ENCODE results near the gene PDE1C.

Gene PDE1C

GRCh38 chr7:32044739-32045138 lies 25.5 kb downstream of the PDE1C start:
- H3K4me3 ChIP-seq (ENCODE audit: extremely low read depth, insufficient read depth, low read length, poor library complexity, severe bottlenecking) = no peak overlapping the region
- H3K36me3 ChIP-seq (ENCODE audit: control insufficient read depth, insufficient read depth, low read length) = no peaks in the 10 kb centered on the region
- 82 to 100% methylated on average over 1 to 2 of the region's 3 CpGs for WGBS, 2 experiments (ENCODE audit: insufficient coverage in 2 of 2)
- H3K9me3 ChIP-seq (ENCODE audit: control insufficient read depth, low read length) = no peaks in the 10 kb centered on the region
- no peaks in the 10 kb centered on the region for H3K4me1 ChIP-seq (ENCODE audit: control insufficient read depth, insufficient read depth, low read length, poor library complexity, severe bottlenecking)
- no peak overlapping the region for H3K27ac ChIP-seq (ENCODE audit: low read depth, low read length, severe bottlenecking)

- no peaks in the 10 kb centered on the region for H3K4me1 ChIP-seq (ENCODE audit: control insufficient read depth, insufficient read depth, low read length, poor library complexity, severe bottlenecking)
- no peaks in the 10 kb centered on the region for H3K36me3 ChIP-seq (ENCODE audit: control insufficient read depth, insufficient read depth, low read length)
- H3K9me3 ChIP-seq (ENCODE audit: control insufficient read depth, low read length) = no peaks in the 10 kb centered on the region
- H3K4me3 ChIP-seq (ENCODE audit: extremely low read depth, insufficient read depth, low read length, poor library complexity, severe bottlenecking) = no peak overlapping the region
- WGBS, 2 experiments (ENCODE audit: insufficient coverage in 2 of 2) = 100% methylated on average over 3 of the region's 3 CpGs; no CpG with 5 or more reads in 1 of the 2 experiments
- no peak overlapping the region for H3K27ac ChIP-seq (ENCODE audit: low read depth, low read length, severe bottlenecking)
These were observed 26.5 kb downstream of the PDE1C start for GRCh38 chr7:32043688-32044087.

DNA sequence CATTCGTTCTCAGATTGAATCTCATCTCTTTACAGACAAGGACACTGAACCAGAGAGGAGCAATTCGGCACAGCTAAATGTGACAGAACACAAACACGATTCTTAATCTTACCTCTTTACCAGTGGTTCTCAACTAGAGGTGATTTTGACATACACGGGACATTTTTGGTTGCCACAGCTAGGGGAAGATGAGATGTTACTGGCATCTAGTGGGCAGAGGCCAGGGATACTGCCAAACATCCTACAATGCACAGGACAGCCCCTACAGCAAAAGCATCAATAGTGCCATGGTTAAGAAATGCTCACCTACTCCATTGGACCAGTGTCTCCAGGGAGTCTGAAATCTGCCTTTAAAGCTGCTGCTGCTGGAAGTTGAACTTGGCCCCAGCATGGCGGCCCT lies 27.3 kb downstream of the PDE1C start:
- no peaks in the 10 kb centered on the region for H3K36me3 ChIP-seq (ENCODE audit: control insufficient read depth, insufficient read depth, low read length)
- WGBS, 2 experiments (ENCODE audit: insufficient coverage in 2 of 2) = 83 to 97% methylated on average over 2 to 3 of the region's 5 CpGs
- no peaks in the 10 kb centered on the region for H3K4me1 ChIP-seq (ENCODE audit: control insufficient read depth, insufficient read depth, low read length, poor library complexity, severe bottlenecking)
- H3K27ac ChIP-seq (ENCODE audit: low read depth, low read length, severe bottlenecking) = no peak overlapping the region
- H3K9me3 ChIP-seq (ENCODE audit: control insufficient read depth, low read length) = no peaks in the 10 kb centered on the region
- H3K4me3 ChIP-seq (ENCODE audit: extremely low read depth, insufficient read depth, low read length, poor library complexity, severe bottlenecking) = no peak overlapping the region

DNA sequence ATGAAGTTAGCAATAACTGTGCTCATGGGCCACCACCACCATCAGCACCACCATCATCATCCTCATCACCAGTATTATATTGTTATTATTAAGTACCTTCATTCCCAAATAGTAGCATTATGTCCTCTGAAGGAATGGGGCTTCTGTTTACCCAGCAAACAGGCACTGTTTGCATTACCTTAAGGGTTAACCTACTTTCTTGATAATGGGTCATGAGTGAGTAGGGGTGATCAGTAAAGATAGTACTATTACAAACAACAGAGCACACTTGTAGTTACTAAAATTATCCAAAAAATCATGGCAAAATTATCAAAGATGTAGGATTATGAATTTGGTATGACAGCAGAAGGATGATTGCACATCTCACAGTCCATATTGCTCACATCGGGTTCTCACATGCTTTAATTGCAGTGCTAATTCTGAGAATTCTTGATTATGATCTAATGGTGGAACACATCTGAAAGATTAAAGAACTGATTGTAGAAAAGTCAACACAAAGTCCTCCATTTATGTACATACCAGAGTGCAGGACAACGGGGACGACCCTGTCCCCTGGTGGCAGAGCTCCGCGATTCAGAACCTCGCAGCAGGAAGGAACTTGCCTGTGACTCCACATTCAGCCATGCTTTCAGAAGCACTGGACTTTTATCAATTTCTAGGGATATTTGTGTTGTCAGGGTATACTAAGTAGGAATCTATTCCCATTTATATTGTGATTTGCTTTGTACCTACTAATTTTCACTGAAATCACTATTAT lies 31.0 kb downstream of the PDE1C start:
- Histone ChIP-seq H3K27ac (ENCODE audit: low read depth, low read length, severe bottlenecking) (no peak overlapping the region), H3K9me3 (ENCODE audit: control insufficient read depth, low read length) (peaks cover 9% of the 10 kb centered on the region), H3K4me3 (ENCODE audit: extremely low read depth, insufficient read depth, low read length, poor library complexity, severe bottlenecking) (no peak overlapping the region), H3K4me1 (ENCODE audit: control insufficient read depth, insufficient read depth, low read length, poor library complexity, severe bottlenecking) (no peaks in the 10 kb centered on the region), H3K36me3 (ENCODE audit: control insufficient read depth, insufficient read depth, low read length) (no peaks in the 10 kb centered on the region)
- 66 to 67% methylated on average over 3 to 5 of the region's 6 CpGs for WGBS, 2 experiments (ENCODE audit: insufficient coverage in 2 of 2)

GRCh38 chr7:32037650-32038198 lies 32.5 kb downstream of the PDE1C start:
- Histone ChIP-seq H3K4me3 (ENCODE audit: extremely low read depth, insufficient read depth, low read length, poor library complexity, severe bottlenecking) (no peak overlapping the region), H3K36me3 (ENCODE audit: control insufficient read depth, insufficient read depth, low read length) (no peaks in the 10 kb centered on the region), H3K9me3 (ENCODE audit: control insufficient read depth, low read length) (peaks cover 9% of the 10 kb centered on the region), H3K27ac (ENCODE audit: low read depth, low read length, severe bottlenecking) (no peak overlapping the region), H3K4me1 (ENCODE audit: control insufficient read depth, insufficient read depth, low read length, poor library complexity, severe bottlenecking) (no peaks in the 10 kb centered on the region)

GRCh38 chr7:32036557-32036956 lies 33.6 kb downstream of the PDE1C start:
- H3K9me3 ChIP-seq (ENCODE audit: control insufficient read depth, low read length) = peaks cover 9% of the 10 kb centered on the region
- no peak overlapping the region for H3K4me3 ChIP-seq (ENCODE audit: extremely low read depth, insufficient read depth, low read length, poor library complexity, severe bottlenecking)
- H3K27ac ChIP-seq (ENCODE audit: low read depth, low read length, severe bottlenecking) = no peak overlapping the region
- whole genome bisulfite sequencing, 2 experiments (ENCODE audit: insufficient coverage in 2 of 2) = 71% methylated on average over 1 of the region's 2 CpGs; no CpG with 5 or more reads in 1 of the 2 experiments
- no peaks in the 10 kb centered on the region for H3K36me3 ChIP-seq (ENCODE audit: control insufficient read depth, insufficient read depth, low read length)
- H3K4me1 ChIP-seq (ENCODE audit: control insufficient read depth, insufficient read depth, low read length, poor library complexity, severe bottlenecking) = no peaks in the 10 kb centered on the region

DNA sequence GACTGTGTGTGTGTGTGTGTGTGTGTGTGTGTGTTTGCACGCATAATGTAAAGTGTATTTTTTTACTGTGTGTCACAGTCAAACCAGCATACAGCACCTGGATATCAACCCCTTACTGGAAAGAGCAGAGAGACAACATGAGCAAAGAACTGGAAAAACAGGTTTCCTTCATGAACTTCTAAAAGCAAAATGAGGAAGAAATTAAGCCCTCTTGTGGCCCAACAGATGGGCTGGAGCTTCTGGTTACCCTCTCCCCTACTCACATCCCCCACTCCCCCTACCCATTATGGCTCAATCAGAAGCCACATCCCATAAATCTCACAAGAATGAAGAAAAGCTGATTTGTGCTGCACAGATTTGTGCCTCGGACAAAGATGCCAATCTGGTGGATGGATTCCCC lies 36.2 kb downstream of the PDE1C start:
- Histone ChIP-seq H3K4me3 (ENCODE audit: extremely low read depth, insufficient read depth, low read length, poor library complexity, severe bottlenecking) (no peak overlapping the region), H3K27ac (ENCODE audit: low read depth, low read length, severe bottlenecking) (no peak overlapping the region), H3K36me3 (ENCODE audit: control insufficient read depth, insufficient read depth, low read length) (no peaks in the 10 kb centered on the region), H3K4me1 (ENCODE audit: control insufficient read depth, insufficient read depth, low read length, poor library complexity, severe bottlenecking) (no peaks in the 10 kb centered on the region), H3K9me3 (ENCODE audit: control insufficient read depth, low read length) (peaks cover 9% of the 10 kb centered on the region)
- WGBS, 2 experiments (ENCODE audit: insufficient coverage in 2 of 2) = 80 to 82% methylated on average over 1 of the region's 2 CpGs

DNA sequence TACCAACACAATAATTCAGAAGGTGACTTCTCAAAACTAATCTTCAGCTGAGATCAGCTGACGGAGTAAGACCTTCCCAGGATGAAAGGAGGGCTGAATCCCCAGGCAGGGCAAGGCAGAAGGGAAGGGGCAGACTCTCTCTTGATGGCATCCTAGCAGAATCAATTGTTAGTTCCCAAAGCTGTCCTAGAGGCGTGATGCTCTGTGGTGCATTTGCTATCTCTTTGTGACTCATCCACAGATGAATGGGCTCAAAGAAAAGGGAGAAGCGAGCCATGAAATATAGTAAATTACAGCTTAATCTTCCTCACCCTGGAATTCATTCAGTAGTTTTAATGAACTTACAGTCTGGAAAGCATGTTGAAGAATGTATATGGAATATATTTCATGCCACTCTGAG lies 37.2 kb downstream of the PDE1C start:
- Histone ChIP-seq H3K36me3 (ENCODE audit: control insufficient read depth, insufficient read depth, low read length) (no peaks in the 10 kb centered on the region), H3K4me3 (ENCODE audit: extremely low read depth, insufficient read depth, low read length, poor library complexity, severe bottlenecking) (no peak overlapping the region), H3K27ac (ENCODE audit: low read depth, low read length, severe bottlenecking) (no peak overlapping the region), H3K4me1 (ENCODE audit: control insufficient read depth, insufficient read depth, low read length, poor library complexity, severe bottlenecking) (no peaks in the 10 kb centered on the region), H3K9me3 (ENCODE audit: control insufficient read depth, low read length) (peaks cover 9% of the 10 kb centered on the region)
- 63 to 89% methylated on average over 1 of the region's 3 CpGs for WGBS, 2 experiments (ENCODE audit: insufficient coverage in 2 of 2)

DNA sequence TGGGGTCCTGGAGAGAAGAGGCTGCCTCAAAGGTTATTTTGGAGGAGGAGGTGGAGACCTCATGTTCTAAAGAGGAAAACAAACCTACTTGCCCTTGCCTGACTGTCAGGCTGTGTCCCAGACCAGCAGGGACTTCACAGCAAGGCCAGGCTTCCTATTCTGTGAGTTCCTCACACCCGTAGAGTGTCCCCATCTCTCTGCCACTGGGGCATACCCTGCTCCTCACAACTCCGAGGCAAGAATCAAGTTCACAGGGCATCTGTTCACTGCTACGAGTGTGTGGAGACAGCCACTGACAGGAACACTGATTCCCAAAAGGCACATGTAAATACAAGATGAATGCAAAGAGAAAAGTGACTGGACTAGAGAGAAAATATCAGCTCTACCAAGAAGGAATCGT lies 38.0 kb downstream of the PDE1C start:
- Histone ChIP-seq H3K9me3 (ENCODE audit: control insufficient read depth, low read length) (peaks cover 9% of the 10 kb centered on the region), H3K4me1 (ENCODE audit: control insufficient read depth, insufficient read depth, low read length, poor library complexity, severe bottlenecking) (no peaks in the 10 kb centered on the region)
- WGBS, 2 experiments (ENCODE audit: insufficient coverage in 2 of 2) = 83% methylated on average over 3 of the region's 4 CpGs; no CpG with 5 or more reads in 1 of the 2 experiments

DNA sequence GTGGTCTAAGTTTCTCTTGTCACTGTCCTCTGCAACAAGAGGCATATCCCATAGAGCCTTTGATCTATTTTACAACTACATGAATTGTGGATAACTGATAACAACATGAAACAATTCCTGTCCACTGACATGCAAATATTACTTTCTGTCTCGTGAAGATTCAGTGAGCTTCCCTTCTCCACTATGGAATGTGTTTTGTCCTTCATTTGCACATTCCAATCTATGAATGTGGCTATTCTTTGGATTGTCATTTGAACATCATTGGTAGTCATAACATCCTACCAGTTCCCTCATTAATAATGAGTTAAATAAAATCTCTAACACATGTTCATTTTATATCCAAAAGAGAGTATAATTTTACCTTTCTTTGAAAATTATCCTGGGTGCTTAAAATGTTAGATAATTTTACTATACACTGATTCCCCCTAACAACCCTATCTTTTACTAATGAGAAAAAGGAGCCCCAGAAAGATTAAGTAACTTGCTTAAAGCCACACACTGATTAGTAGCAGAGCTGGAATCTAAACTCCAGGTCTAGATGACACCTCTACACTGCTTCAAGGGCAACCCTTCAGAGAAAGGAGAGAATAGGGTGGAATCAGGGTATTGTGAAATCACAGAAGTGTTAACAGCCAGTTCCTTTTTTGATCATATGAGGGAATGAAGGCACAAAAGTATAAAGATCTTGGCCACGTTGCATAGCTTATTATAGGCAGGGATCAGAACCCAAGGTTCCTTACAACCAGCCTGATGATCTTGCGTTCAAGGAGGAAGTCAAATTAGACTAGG lies 39.1 kb downstream of the PDE1C start:
- peaks cover 9% of the 10 kb centered on the region for H3K9me3 ChIP-seq (ENCODE audit: control insufficient read depth, low read length)
- H3K36me3 ChIP-seq (ENCODE audit: control insufficient read depth, insufficient read depth, low read length) = no peaks in the 10 kb centered on the region
- 81 to 83% methylated on average over 3 of the region's 3 CpGs for WGBS, 2 experiments (ENCODE audit: insufficient coverage in 2 of 2)
- H3K4me3 ChIP-seq (ENCODE audit: extremely low read depth, insufficient read depth, low read length, poor library complexity, severe bottlenecking) = no peak overlapping the region
- no peaks in the 10 kb centered on the region for H3K4me1 ChIP-seq (ENCODE audit: control insufficient read depth, insufficient read depth, low read length, poor library complexity, severe bottlenecking)
- no peak overlapping the region for H3K27ac ChIP-seq (ENCODE audit: low read depth, low read length, severe bottlenecking)

More for the DNA sequence above, 38.0 kb downstream of the PDE1C start:
- Histone ChIP-seq H3K4me3 (ENCODE audit: extremely low read depth, insufficient read depth, low read length, poor library complexity, severe bottlenecking) (no peak overlapping the region), H3K36me3 (ENCODE audit: control insufficient read depth, insufficient read depth, low read length) (no peaks in the 10 kb centered on the region), H3K27ac (ENCODE audit: low read depth, low read length, severe bottlenecking) (no peak overlapping the region)

DNA sequence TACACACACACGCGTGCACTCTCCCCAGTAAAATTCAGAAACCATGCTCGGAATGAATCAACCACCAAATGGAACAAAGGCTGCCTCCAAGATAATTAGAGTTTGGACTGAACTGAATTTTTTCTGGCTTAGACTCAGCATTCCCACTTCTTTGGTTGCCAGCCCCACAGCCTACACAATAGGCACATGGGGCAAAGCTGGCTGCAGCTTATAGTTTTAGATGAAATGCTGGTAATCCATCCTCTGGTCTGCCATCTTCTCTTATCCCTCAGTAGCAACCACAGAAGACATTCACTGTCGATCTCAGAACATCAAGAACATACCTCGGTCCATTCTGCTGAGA lies 44.2 kb downstream of the PDE1C start:
- no peak overlapping the region for H3K4me3 ChIP-seq (ENCODE audit: extremely low read depth, insufficient read depth, low read length, poor library complexity, severe bottlenecking)
- 94 to 100% methylated on average over 2 to 3 of the region's 5 CpGs for WGBS, 2 experiments (ENCODE audit: insufficient coverage in 2 of 2)
- no peaks in the 10 kb centered on the region for H3K9me3 ChIP-seq (ENCODE audit: control insufficient read depth, low read length)
- no peaks in the 10 kb centered on the region for H3K4me1 ChIP-seq (ENCODE audit: control insufficient read depth, insufficient read depth, low read length, poor library complexity, severe bottlenecking)
- H3K27ac ChIP-seq (ENCODE audit: low read depth, low read length, severe bottlenecking) = no peak overlapping the region
- no peaks in the 10 kb centered on the region for H3K36me3 ChIP-seq (ENCODE audit: control insufficient read depth, insufficient read depth, low read length)

Data from mesodermal cell (in vitro differentiated cells).